C4-2B (cell line): ENCODE data around the gene ASTN1.
A peak's percentile ranks its signal among the peaks of the same experiment; 100 is the strongest.

Experiments
- H3K27ac ChIP-seq: fragments of 450-650 bp; 2 replicates; pipeline ENCODE4 v1.5.1; 2017
- ZFX ChIP-seq: fragments of 450-650 bp; IDR thresholded peaks from 2 replicates; pipeline ENCODE4 v1.6.1; 2017
- TF ChIP-seq, protein P1 (sequence below): fragments of 450-650 bp; conservative IDR thresholded peaks from 2 replicates; pipeline ENCODE4 v1.5.1; 2017; ENCODE audit warnings: mild to moderate bottlenecking

ASTN1 gene

DNA sequence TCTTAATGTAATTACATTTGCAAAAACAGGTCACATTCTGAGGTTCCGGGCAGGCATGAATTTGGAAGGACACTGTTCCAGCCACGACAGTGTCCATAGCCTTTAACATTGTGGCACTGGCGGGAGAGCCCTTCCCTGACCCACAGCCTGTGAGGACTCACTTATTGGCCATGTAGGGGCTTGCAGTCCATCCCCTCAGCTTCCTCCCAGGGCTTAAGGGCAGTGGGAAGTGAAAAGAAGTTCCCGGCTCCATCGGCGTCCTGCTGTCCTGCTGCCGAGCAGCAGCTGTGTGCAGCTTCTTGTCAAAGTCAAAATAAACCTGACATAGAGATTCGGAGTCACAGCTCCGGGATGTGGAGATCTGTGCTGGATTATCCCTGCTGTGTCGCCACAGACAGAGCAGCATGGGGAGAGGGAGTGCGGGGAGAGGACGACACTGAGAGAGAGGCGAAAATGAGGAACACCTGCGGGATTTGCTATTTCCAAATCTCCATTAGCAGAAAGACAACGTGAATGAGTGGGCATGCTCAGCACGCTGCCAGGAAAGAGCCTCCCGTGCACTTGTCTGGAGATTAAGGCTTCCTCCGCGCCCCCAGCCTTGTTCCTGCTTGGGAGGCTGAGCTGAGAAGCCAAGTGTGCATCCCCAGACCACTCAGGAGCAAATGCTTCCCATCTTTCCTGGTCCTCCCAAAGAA is 260.3 kb downstream of the ASTN1 start:
- TF ChIP-seq, protein P1, sequence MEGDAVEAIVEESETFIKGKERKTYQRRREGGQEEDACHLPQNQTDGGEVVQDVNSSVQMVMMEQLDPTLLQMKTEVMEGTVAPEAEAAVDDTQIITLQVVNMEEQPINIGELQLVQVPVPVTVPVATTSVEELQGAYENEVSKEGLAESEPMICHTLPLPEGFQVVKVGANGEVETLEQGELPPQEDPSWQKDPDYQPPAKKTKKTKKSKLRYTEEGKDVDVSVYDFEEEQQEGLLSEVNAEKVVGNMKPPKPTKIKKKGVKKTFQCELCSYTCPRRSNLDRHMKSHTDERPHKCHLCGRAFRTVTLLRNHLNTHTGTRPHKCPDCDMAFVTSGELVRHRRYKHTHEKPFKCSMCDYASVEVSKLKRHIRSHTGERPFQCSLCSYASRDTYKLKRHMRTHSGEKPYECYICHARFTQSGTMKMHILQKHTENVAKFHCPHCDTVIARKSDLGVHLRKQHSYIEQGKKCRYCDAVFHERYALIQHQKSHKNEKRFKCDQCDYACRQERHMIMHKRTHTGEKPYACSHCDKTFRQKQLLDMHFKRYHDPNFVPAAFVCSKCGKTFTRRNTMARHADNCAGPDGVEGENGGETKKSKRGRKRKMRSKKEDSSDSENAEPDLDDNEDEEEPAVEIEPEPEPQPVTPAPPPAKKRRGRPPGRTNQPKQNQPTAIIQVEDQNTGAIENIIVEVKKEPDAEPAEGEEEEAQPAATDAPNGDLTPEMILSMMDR = no peak
- TF ChIP-seq ZFX = no peak
- H3K27ac ChIP-seq = no peak overlapping the region

DNA sequence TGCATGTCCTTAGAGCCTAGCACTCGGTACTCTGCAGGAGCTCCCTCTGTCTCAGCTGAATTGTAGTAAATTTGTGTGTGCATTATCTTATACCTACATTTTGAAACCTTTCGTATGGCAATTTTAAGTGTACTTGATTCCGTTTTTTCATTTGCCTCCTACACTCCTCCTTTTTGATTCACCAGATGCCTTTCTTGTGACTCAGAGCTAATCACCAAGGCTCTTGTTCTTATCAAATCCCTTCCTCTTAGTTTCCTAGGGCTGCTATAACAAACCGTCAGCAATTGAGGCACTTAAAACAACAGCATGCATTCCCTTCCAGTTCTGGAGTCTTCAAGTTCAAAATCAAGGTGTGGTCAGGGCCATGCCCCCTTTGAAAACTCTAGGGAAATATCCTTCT is 261.0 kb downstream of the ASTN1 start:
- TF ChIP-seq ZFX = no peak
- TF ChIP-seq, protein P1 = no peak

DNA sequence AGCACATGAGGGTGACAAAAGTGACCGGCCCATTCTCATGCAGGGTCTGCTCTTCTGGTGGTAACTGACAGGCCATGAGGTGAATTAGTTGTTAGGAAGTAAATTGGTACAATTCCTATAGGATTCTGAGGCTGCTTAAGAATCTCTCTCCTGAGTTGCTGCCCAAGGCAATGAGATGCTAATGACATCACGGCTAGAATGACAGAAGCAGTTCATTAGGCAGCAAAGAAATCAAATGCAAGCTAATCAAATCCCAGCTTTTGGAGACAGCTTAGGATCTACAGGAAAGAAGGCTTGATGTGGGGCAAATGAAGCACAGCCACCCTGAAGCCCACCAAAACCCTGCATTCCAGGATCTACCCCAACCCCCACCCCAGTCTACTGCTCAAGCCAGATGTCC is 265.2 kb downstream of the ASTN1 start:
- TF ChIP-seq, protein P1 = no peak
- no peak for TF ChIP-seq ZFX
- no peak overlapping the region for H3K27ac ChIP-seq

More for the DNA sequence above, 261.0 kb downstream of the ASTN1 start:
- no peak overlapping the region for H3K27ac ChIP-seq

DNA sequence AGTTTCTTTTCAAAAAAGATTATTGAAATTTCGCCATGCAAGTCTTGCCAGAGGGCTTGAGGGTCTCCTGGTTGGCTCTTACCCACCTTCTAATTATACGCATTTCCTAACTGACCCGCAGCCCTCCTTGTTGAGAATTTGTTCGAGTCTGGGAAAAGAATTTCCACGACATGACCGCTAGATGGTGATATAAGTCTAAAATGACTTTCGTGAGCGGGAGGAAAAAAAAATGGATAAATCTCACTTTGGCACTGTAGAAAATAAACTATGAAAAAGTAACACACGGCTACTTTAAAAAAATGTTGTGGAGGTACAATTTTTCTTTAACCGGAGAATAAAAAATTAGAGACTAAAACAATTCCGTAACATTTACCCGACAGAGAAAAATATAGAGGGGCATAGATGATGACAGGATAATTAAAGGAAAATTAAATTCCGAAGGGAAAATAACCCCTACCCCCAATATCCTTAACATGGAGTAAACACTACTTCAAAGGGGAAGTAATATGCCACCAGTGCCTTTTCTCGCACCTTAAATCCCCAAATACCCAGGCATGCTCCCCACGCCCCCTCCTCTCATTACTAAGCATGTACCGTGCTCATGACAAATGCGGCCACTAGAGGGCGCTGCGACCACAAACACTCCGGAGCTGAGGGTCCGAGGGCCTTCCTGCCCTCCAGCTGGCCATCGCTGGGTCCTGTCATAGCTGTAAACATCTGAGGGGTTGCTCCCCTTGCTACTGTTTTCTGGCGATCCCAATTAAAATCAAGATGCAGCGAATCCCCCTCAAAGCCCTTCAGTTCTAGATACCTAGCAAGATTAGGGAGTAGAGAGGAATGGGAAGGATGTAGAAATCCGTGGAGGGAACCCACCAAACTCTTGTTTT is 266.9 kb downstream of the ASTN1 start:
- no peak overlapping the region for H3K27ac ChIP-seq

DNA sequence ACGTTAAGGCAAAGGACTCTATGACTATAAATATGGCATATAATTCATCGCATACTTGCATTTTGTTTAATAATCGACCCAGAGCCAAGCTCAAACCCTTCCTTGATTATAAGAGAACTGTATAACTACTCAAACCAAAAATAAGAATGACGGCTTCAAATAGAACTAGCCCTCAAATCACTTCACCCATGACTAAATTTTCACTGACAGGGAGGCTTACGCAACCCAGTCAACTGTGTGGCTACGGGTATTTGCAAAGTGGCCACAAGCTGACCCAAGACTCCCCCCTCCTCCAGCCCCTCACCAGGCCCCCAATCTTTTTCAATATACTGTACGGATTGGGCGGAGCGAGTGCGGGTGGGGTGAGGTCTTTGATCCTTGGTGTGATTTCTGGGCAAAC is 268.3 kb downstream of the ASTN1 start:
- no peak overlapping the region for H3K27ac ChIP-seq
- TF ChIP-seq ZFX = no peak
- TF ChIP-seq, protein P1 = no peak

More for the DNA sequence above, 266.9 kb downstream of the ASTN1 start:
- no peak for TF ChIP-seq ZFX
- TF ChIP-seq, protein P1 = peak; percentile 95

DNA sequence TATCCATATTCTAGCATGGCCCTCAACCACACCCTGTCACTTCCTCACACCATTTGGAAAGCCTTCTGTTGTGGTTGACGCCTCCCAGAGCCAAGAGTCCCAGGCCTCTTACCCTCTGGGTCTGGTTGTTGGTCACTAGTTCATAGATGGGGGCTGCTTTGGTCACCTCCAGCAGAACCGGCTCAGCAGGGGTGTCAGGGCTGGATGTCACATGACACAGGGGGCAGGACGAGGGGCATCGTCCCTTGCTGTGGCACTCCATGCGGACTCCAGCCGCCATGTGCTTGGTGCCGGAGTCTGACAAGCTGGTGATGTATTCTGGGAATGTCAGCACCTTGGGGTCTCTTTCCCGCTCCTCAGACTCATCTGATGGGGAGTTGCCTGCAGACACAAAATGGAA is 270.1 kb downstream of the ASTN1 start:
- H3K27ac ChIP-seq = no peak overlapping the region
- TF ChIP-seq ZFX = no peak
- TF ChIP-seq, protein P1 = no peak
